Measurements from ENCODE around the gene ENTHD1. TPM values are rescaled to one million over a fixed set of nuclear protein-coding genes. Genes with fewer than 3 reads are reported as not detected.

The ENTHD1 gene
- total RNA-seq, 1 donor from 2014 or later, result not detected

- ATAC-seq, result no peak
Measured at GRCh38 chr22:39728236-39728860, 165.2 kb downstream of the ENTHD1 start.

DNA sequence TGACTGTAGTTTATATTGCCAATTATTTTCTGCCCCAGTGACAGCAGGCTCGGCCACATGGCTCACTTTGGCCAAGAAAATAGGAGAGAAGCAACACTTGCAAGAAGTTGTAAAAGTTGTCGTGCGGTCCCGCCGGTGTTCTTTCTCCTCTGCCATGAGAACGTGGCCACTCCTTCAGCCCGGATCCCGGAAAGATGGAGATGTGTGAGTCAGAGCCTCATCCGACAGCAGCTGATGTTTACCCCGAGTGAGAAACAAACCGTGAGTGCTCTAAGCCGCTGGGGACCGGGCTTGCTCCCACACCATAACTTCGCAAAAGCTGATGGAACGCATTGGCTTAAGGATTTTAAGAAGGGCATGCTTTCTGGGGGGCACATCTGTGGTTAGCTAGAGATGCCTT, 166.0 kb downstream of the ENTHD1 start:
- ATAC-seq, result no peak

DNA sequence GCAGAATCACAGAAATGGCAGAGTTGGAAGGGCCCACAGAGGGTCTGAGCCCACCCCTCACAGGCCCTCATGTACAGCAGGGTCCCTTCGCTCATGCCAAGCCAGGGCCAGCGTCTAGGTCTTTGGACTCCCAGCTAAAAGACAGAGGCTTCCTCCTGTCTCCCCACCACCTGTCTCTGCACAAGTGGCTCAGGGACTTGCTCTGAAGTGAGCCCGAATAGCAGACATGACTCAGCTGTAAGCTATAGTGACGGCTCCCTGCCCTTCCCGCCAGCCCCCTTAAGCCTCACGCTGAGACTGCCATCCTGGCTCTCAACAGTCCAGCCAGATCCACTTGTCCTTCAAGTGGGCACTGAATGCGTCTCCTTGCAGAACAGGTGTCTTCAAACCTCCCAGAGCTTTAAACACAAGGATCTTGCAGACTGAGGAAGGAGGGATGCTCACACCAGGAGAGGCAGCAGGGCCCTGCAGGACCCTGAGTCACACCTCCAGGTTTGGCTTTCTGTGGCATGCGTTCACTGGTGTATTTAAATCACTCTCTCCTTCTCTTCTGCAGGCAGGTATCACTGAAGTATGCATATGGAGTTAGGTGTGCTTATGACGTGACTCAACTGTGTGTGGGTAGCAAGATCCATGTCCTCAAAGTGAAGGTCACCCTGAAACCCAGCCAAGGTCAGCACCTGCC, 168.1 kb downstream of the ENTHD1 start:
- ATAC-seq, result no peak

- no peak for ATAC-seq
Measured at GRCh38 chr22:39724857-39725256, 168.7 kb downstream of the ENTHD1 start.

DNA sequence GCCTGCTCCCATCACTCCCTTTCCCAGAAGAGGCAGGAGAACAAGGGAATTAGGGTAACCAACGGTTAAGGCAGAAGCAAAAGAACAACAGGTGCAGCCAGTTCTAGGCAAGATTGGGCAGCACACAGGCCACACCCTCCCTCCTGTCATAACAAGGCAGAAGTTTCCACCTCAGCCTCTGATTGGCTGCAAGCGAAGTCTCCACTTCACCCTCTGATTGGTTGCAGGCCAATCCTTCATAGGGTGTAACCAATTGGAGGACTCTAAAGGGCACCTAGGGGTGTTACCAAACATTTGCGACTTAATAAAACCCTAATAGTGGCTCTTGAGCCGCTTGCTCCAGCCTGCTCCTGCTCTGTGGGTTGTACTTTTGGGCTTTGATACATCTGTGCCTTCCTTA, 169.2 kb downstream of the ENTHD1 start:
- ATAC-seq, result peak; percentile 88

GRCh38 chr22:39723899-39724351, 169.6 kb downstream of the ENTHD1 start:
- ATAC-seq, result peak; percentile 78

DNA sequence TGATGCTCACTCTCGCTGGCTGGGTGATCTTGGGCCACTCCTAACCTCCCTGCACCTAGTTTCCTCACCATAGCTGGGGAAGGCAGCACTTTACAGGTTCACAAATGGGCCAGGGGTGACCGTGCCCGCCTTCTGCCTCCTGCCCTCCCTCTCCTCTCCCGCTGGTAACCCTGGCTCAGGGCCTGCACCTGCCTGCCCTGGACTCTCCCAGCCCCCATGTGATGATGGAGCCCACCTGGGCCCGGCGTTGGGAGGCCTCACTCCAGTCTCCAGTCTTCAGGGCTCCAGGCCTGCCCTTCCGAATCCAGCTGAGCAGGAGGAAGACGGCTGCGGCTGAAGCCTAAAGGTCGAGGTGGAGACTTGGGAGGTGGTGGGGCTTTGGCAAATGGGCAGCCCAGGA, 170.1 kb downstream of the ENTHD1 start:
- no peak for ATAC-seq

DNA sequence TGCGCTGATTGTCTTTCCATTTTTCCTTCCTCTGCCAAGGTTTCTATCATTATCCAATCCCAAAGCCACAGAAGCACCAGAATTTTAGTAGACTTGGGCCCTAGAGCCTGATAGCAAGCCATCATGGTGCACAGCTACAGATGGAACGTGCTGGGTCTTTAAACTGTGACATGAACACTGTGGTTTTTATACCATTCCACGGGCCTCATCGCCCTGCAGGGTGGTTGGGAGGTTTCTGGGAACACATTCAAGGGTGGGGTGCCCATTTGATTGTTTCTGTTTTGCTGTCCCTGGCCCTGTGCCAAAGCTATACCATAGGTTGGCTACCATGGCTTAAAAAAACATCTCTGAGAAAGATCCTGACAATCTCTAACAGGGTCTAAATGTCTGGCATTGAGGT, 171.1 kb downstream of the ENTHD1 start:
- no peak for ATAC-seq

GRCh38 chr22:39722032-39722325, 171.6 kb downstream of the ENTHD1 start:
- ATAC-seq, result no peak

DNA sequence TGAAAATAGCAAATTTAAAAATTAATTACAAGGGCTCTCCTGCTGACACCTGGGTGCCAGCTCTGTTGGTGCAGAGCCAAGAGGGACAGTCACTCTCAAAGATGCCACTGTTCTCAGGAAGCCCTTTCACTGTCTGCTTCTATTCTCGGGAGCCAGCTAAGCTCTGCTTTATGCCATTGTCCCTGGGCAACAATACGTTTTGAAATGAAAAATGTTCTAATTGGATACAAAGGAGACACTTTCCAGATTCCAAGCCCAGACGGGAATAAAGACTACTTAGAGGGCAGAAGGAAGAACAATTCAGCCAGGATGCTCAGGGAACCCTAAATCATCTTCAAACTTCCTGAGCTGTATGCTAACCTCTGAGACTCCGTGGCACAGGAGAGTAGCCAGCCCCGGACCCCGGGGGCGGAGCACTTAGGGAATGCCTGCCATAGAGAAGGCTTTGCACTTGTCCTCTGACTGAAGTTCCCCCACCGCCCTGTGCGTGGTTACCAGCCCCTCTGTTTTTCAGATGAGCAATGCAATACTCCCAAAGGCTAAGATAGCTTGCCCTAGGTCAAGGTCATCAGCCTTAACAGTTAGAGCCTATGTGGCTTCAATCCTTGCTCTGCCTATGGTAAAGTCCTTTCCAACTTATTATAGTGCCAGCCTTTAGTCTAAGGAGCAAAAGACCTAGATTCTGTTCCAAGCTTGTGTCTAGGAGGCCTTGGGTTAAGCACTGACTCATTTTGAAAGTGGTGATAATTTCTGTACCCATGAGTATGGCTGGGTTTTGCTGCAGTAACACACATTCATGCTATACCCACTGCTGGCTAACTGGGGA, 172.1 kb downstream of the ENTHD1 start:
- ATAC-seq, result no peak

GRCh38 chr22:39719559-39720450, 173.8 kb downstream of the ENTHD1 start:
- no peak for ATAC-seq

DNA sequence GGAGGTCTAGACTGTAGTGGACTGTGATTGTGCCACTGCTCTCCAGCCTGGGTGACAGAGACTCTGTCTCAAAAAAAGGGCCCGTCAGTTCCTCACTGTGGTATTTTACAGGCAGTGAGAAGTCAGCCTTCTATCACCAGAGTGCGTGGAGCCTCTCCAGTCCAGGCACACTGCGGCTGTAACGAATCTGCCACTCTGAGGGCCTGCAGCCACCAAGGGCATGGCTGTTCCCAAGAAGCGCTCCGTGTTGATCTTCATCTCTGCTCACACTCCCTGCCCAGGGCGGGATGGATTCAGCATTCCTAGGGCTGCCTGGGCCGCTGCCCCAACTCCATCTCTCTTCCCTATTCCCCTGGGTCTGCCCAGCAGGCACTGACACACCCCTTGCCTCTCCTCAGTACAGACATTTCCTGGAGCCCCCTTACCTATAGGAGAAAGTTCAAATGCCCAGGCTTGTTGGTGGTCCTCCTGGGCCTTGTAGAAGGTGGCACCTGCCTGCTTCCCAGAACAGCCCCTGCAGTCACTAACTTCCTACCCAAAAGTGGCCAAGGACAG, 174.6 kb downstream of the ENTHD1 start:
- no peak for ATAC-seq

- peak; percentile 27 for ATAC-seq
Measured at GRCh38 chr22:39718206-39718605, 175.4 kb downstream of the ENTHD1 start.

DNA sequence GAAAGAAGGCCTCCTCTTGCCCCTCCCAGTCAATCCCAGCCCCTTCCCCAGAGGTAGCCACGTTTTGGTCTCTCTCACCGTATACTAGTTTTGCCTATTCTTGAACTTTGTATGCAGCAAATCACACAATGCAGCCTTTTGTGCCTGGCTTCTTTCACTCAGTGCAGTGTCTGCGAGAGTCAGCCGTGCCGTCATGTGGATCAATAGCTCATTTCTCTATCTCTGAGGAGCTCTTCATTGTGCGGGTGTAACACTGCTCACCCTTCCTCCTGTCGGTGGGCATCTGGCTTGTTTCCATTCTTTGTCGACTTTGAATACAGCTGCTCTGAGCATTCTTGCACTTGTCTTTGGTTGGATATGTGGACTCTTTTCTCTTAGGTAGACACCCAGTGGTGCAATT, 176.5 kb downstream of the ENTHD1 start:
- ATAC-seq, result no peak

GRCh38 chr22:39716534-39716933, 177.0 kb downstream of the ENTHD1 start:
- no peak for ATAC-seq

GRCh38 chr22:39715778-39716495, 177.6 kb downstream of the ENTHD1 start:
- ATAC-seq, result no peak

DNA sequence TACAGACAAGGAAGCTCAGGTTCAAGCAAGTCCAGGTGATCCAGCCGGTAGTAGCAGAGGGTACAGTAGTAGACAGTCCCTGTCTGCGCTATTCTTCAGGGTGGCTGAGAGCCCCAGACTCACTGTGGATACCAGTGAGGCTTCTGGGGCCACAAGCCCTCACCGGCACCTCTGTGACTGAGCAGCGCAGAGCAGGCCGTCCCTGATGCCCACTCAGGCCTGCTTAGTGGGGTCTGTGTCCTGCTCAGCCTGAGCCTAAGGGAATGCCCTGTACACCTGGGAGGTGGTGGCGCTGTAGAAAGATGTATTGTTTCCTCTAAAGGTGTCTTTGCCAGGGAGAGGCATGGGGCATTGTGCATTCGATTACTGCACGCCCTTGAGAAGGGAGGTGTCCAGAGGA, 179.2 kb downstream of the ENTHD1 start:
- ATAC-seq, result no peak

DNA sequence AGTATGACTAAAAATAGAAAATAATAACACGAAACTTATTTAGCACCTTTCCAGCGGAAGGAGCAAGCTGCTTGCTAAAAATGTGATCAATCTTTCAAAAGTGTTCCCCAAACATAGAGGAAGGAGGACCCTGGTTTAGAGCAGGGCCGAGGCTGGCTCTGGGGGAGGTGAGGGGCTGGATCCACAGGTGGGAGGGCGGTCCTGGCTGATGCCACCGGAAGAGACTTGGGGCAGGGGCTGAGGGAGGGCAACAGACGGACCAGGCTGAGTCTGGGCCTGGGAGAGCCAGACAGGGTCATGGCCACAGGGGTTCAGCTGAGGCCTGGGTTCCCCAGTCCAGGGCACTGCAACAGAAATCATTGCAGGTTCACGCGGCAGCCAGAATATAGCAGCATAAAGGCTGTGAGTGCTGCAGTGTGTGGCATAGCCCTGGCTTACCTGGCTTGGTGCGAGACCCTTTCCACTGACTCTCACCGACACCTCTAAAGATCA, 179.7 kb downstream of the ENTHD1 start:
- ATAC-seq, result no peak

GRCh38 chr22:39712751-39713525, 180.6 kb downstream of the ENTHD1 start:
- no peak for ATAC-seq

- no peak for ATAC-seq
Measured at GRCh38 chr22:39712081-39712480, 181.5 kb downstream of the ENTHD1 start.

All from esophagus mucosa (tissue), 1 donor.